Endothelial cell of umbilical vein (primary cell): Measurements from ENCODE around the gene NRXN3.

ENCODE experiments used
- CTCF ChIP-seq, 2 donors: IDR thresholded peaks; 1 replicate in 1 of 2; 2 replicates in 1 of 2; pipeline ENCODE4 v1.5.1; 2011; ENCODE audit warnings: low read length in 2 of 2, mild to moderate bottlenecking in 2 of 2, moderate library complexity in 2 of 2, control low read depth in 1 of 2, inconsistent platforms in 1 of 2, low read depth in 1 of 2; ENCODE audit not compliant: insufficient read depth in 1 of 2; ENCODE audit errors: extremely low read depth in 1 of 2
- EZH2 ChIP-seq: IDR thresholded peaks from 2 replicates; pipeline ENCODE4 v1.6.1; 2012; ENCODE audit warnings: borderline replicate concordance, low read depth, mild to moderate bottlenecking, moderate library complexity, low read length, inconsistent platforms; ENCODE audit not compliant: severe bottlenecking
- GATA2 ChIP-seq: IDR thresholded peaks from 2 replicates; pipeline ENCODE4 v1.7.0; 2011; ENCODE audit warnings: low read depth, mild to moderate bottlenecking, moderate library complexity, mixed read lengths, low read length; ENCODE audit not compliant: insufficient read length, insufficient read depth
- MAX ChIP-seq: IDR thresholded peaks from 2 replicates; pipeline ENCODE4 v1.6.1; 2011; ENCODE audit not compliant: insufficient read depth, insufficient read length
- POLR2A ChIP-seq: IDR thresholded peaks from 2 replicates; pipeline ENCODE4 v1.6.1; 2012; ENCODE audit warnings: low read depth, mild to moderate bottlenecking, control low read depth, low read length
- POLR2AphosphoS5 ChIP-seq: IDR thresholded peaks from 2 replicates; pipeline ENCODE4 v1.6.1; 2012; ENCODE audit warnings: low read depth, mild to moderate bottlenecking, control low read depth, low read length, moderate library complexity; ENCODE audit not compliant: insufficient read depth

- TF ChIP-seq MAX (no peak), EZH2 (no peak), POLR2A (no peak), CTCF (IDR thresholded peaks at IDR 0.05; ENCODE audit: extremely low read depth in 1 of 2, insufficient read depth in 1 of 2, low read depth in 1 of 2, low read length in 2 of 2) (no peak), GATA2 (no peak), POLR2AphosphoS5 (no peak)
These were observed 1432.6 kb downstream of the NRXN3 start for GRCh38 chr14:79602742-79603141.
